Hepatocyte (in vitro differentiated cells): ENCODE results near the gene HDHD5. TPM values are rescaled to one million over a fixed set of nuclear protein-coding genes. Genes with fewer than 3 reads are reported as not detected.

Experiments
- DNase-seq: peaks from one replicate; pipeline ENCODE4 v3.0.0-alpha.2; 2016; ENCODE audit warnings: low spot score
- H2AFZ ChIP-seq: fragments of 200-600 bp; sonication (generic); 2 replicates; pipeline ENCODE4 v1.6.0; 2016; ENCODE audit warnings: antibody characterized with exemption, mild to moderate bottlenecking
- H3K27ac ChIP-seq: fragments of 200-600 bp; sonication (generic); 2 replicates; pipeline ENCODE4 v1.5.1; 2016; ENCODE audit warnings: mild to moderate bottlenecking
- H3K27me3 ChIP-seq: fragments of 200-600 bp; sonication (generic); 2 replicates; pipeline ENCODE4 v1.6.1; 2016
- H3K36me3 ChIP-seq: fragments of 200-600 bp; sonication (generic); replicated peaks from 2 replicates; pipeline ENCODE4 v1.5.1; 2016; ENCODE audit warnings: low read depth; ENCODE audit not compliant: insufficient read depth
- H3K4me1 ChIP-seq: fragments of 200-600 bp; sonication (generic); 2 replicates; pipeline ENCODE4 v1.5.1; 2016; ENCODE audit warnings: mild to moderate bottlenecking, moderate library complexity; ENCODE audit not compliant: insufficient read depth
- H3K4me2 ChIP-seq: fragments of 200-600 bp; sonication (generic); 2 replicates; pipeline ENCODE4 v1.6.0; 2016
- H3K4me3 ChIP-seq: fragments of 200-600 bp; sonication (generic); 2 replicates; pipeline ENCODE4 v1.5.1; 2016; ENCODE audit warnings: mild to moderate bottlenecking
- H3K79me2 ChIP-seq: fragments of 200-600 bp; sonication (generic); 2 replicates; pipeline ENCODE4 v1.6.0; 2017; ENCODE audit warnings: mild to moderate bottlenecking
- H3K9me2 ChIP-seq: fragments of 200-600 bp; sonication (generic); replicated peaks from 2 replicates; pipeline ENCODE4 v1.6.0; 2017; ENCODE audit warnings: mild to moderate bottlenecking; ENCODE audit not compliant: insufficient read depth
- H3K9me3 ChIP-seq: fragments of 200-600 bp; sonication (generic); 2 replicates; pipeline ENCODE4 v1.5.1; 2016; ENCODE audit warnings: low read depth, mild to moderate bottlenecking
- H4K20me1 ChIP-seq: fragments of 200-600 bp; sonication (generic); 2 replicates; pipeline ENCODE4 v1.6.0; 2016; ENCODE audit warnings: mild to moderate bottlenecking; ENCODE audit not compliant: insufficient read depth, poor library complexity, severe bottlenecking
- EZH2 ChIP-seq: fragments of 200-600 bp; sonication (generic); IDR thresholded peaks from 2 replicates; pipeline ENCODE4 v1.6.1; 2016; ENCODE audit warnings: antibody characterized with exemption, mild to moderate bottlenecking, borderline replicate concordance
- EZH2phosphoT487 ChIP-seq: fragments of 200-600 bp; sonication (generic); IDR thresholded peaks from one replicate; pipeline ENCODE4 v1.6.1; 2018; ENCODE audit warnings: antibody characterized with exemption, mild to moderate bottlenecking, low read depth, moderate library complexity; ENCODE audit not compliant: unreplicated experiment, severe bottlenecking
- WGBS: methylation state at CpG from one replicate; pipeline ENCODE4 v1.1.6; 2016; ENCODE audit warnings: low lambda C conversion rate; ENCODE audit errors: missing lambda C conversion rate; 5-methylcytosine and 5-hydroxymethylcytosine counted together
- polyA plus RNA-seq: library from polyadenylated mRNA; unstranded; fragments of >200 nt; fragmentation: Nextera tagmentation; extraction: Ambion mirVana; gene quantifications from 2 replicates; pipeline ENCODE4 v1.2.1, GENCODE V29; 2016
- total RNA-seq: library from RNA; depleted of rRNA; stranded (reverse); fragments of >200 nt; gene quantifications from 2 replicates; pipeline ENCODE4 v1.2.3, GENCODE V29; 2014
- TF ChIP-seq, protein P1 (sequence below): fragments of 200-600 bp; sonication (generic); IDR thresholded peaks from 2 replicates; pipeline ENCODE4 v1.5.1; 2016; ENCODE audit warnings: antibody characterized with exemption, mild to moderate bottlenecking; ENCODE audit not compliant: poor library complexity

HDHD5 gene
- total and polyA plus RNA-seq, 2 experiments from 2014 or later = 32.9 to 53.2 TPM

DNA sequence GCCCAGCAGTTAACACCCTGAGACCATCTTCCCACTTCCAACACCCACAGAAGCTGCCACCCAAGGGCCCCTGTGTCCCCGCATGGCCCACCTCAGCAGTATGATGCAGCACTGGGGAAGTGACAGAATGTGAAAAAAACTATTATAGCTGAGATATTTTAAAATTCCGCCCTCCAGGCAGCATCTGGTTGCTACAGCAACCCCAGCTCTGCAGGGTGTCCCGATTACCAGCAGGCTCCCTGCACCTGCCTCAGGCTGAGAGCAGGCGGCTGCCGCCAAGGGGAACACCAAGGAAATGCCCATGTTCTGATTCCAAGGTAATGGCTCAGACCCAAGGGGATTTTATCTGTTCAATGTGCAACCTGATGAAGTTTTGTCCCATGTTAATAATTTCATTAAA, 27.4 kb downstream of the HDHD5 start:
- no peaks in the 10 kb centered on the region for H3K27me3 ChIP-seq
- no peaks in the 10 kb centered on the region for H3K79me2 ChIP-seq
- no peaks in the 10 kb centered on the region for H3K4me1 ChIP-seq
- H3K4me3 ChIP-seq = no peak overlapping the region
- no peak for DNase-seq
- no peak overlapping the region for H3K4me2 ChIP-seq
- H3K36me3 ChIP-seq = no peaks in the 10 kb centered on the region
- no peaks in the 10 kb centered on the region for H3K9me3 ChIP-seq
- 38% methylated on average over 5 of the region's 5 CpGs for WGBS
- H4K20me1 ChIP-seq = no peaks in the 10 kb centered on the region
- TF ChIP-seq EZH2phosphoT487 (no peak), EZH2 (no peak)
- TF ChIP-seq, protein P1, sequence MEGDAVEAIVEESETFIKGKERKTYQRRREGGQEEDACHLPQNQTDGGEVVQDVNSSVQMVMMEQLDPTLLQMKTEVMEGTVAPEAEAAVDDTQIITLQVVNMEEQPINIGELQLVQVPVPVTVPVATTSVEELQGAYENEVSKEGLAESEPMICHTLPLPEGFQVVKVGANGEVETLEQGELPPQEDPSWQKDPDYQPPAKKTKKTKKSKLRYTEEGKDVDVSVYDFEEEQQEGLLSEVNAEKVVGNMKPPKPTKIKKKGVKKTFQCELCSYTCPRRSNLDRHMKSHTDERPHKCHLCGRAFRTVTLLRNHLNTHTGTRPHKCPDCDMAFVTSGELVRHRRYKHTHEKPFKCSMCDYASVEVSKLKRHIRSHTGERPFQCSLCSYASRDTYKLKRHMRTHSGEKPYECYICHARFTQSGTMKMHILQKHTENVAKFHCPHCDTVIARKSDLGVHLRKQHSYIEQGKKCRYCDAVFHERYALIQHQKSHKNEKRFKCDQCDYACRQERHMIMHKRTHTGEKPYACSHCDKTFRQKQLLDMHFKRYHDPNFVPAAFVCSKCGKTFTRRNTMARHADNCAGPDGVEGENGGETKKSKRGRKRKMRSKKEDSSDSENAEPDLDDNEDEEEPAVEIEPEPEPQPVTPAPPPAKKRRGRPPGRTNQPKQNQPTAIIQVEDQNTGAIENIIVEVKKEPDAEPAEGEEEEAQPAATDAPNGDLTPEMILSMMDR = no peak
- H3K9me2 ChIP-seq = no peaks in the 10 kb centered on the region
- H3K27ac ChIP-seq = no peak overlapping the region
- H2AFZ ChIP-seq = no peak overlapping the region

DNA sequence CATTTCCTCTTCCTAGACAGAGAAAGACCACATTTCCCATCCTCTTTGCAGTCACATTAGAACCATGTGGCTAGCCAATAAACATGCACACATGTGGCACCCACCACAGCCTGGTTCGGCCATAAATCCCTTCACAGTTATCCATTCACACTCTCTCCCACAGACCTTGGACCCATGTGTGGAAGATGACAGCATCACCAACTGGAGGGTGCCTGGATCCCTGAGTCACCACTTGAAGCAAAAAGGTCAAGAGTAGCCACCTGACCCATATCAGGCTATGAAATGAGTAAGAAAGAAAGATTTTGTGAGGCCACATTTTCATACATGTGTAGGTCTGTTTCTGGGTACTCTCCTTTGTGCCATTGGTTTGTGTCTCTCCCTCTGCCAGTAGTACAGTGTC, 28.9 kb downstream of the HDHD5 start:
- no peak for DNase-seq
- H3K4me3 ChIP-seq = no peak overlapping the region
- 78% methylated on average over 1 of the region's 1 CpG for WGBS
- no peaks in the 10 kb centered on the region for H3K9me3 ChIP-seq
- H3K27me3 ChIP-seq = no peaks in the 10 kb centered on the region
- H3K4me1 ChIP-seq = no peaks in the 10 kb centered on the region
- no peaks in the 10 kb centered on the region for H4K20me1 ChIP-seq
- TF ChIP-seq, protein P1 = no peak
- TF ChIP-seq EZH2phosphoT487 = no peak
- TF ChIP-seq EZH2 = no peak
- H3K36me3 ChIP-seq = no peaks in the 10 kb centered on the region
- H3K9me2 ChIP-seq = no peaks in the 10 kb centered on the region
- H3K79me2 ChIP-seq = no peaks in the 10 kb centered on the region
- no peak overlapping the region for H3K27ac ChIP-seq
- H2AFZ ChIP-seq = no peak overlapping the region
- H3K4me2 ChIP-seq = no peak overlapping the region

DNA sequence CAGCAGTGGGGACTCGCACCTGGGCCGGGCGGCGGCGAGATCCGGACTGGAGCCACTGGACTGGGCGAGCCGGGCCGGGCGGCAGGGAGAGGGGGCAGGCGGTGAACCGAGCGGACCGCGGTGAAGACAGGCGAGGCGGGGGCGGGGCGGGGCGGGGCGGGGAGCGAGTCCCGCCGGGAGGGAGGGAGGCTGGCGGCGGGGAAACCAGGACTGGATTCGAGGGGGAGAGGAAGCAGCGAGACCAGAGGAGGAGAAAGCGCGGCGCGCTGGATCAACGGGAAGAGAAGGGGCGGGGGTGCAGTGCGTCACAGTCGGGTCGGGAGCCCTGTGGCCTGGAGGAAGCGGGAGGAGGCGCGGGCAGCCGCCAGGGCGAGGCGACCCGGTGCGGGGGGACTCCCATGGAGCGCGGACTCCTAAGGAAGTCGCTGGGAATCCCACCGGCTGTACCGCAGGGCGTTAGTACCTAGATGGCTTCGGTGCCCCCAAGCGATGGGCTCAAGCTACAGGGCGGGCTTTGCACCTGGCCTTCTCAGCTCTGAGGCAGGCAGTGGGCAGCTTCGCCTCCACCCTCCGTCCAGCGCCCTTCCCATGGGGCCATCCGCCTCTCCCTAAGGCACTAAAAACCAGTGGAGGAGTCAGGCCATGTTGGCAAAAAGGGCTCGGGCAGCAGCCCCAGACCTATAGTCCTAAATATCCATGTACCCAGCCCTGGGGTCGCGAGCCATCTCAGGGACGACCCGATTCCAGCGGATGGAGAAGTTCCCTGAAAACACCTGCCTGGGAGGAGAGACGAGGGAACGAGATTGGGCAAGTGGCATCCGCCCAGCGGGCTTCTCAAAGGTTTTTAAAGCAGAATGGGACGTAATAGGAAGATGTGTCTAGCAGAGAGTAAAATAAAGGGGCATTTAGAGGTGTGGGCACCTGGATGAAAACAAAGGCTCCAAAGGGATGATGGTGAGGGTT, 37.6 kb downstream of the HDHD5 start, which contains the start of gene TMEM121B:
Gene TMEM121B (minus strand): TSS at position 128 of the 963 bp plus-strand sequence. CDS start 233 bp downstream, outside the sequence.
- Histone ChIP-seq H3K9me2 (no peaks in the 10 kb centered on the region), H2AFZ (peak within 1 kb of the TSS; percentile 46), H3K36me3 (no peaks in the 10 kb centered on the region), H4K20me1 (no peaks in the 10 kb centered on the region), H3K27ac (no peak within 1 kb of the TSS), H3K4me2 (peak within 1 kb of the TSS; percentile 98), H3K9me3 (no peaks in the 10 kb centered on the region), H3K79me2 (no peaks in the 10 kb centered on the region), H3K4me1 (no peaks in the 10 kb centered on the region), H3K27me3 (peaks cover 30% of the 10 kb centered on the region), H3K4me3 (peak within 1 kb of the TSS; percentile 61)
- 22% methylated on average over 21 of the region's 69 CpGs for WGBS
- peak; percentile 84 for DNase-seq
- TF ChIP-seq, protein P1 = no peak
- TF ChIP-seq EZH2phosphoT487 (no peak), EZH2 (no peak)
